Stimulated activated CD8-positive, alpha-beta memory T cell treated with anti-CD3 and anti-CD28 coated beads, Interleukin-2, amount 100 ng/mL, for 48 hours (primary cell): Measurements from ENCODE around the gene TPX2.
A peak's percentile ranks its signal among the peaks of the same experiment; 100 is the strongest.

Experiments
- DNase-seq, 2 donors: peaks; one replicate each; pipeline ENCODE4 v3.0.0-alpha.2; 2020; ENCODE audit warnings: low read depth in 2 of 2

TPX2 gene

GRCh38 chr20:31738729-31739549 is at the start of gene TPX2:
Gene TPX2 (plus strand): TSS chr20:31739290. CDS start chr20:31757477, 18,187 bp downstream.
- DNase-seq, result peak; percentile 71 to 85

- no peak for DNase-seq
Measured at GRCh38 chr20:31690124-31690666, 48.9 kb upstream of the TPX2 start.

GRCh38 chr20:31691646-31692275 is 47.3 kb upstream of the TPX2 start:
- no peak for DNase-seq

DNA sequence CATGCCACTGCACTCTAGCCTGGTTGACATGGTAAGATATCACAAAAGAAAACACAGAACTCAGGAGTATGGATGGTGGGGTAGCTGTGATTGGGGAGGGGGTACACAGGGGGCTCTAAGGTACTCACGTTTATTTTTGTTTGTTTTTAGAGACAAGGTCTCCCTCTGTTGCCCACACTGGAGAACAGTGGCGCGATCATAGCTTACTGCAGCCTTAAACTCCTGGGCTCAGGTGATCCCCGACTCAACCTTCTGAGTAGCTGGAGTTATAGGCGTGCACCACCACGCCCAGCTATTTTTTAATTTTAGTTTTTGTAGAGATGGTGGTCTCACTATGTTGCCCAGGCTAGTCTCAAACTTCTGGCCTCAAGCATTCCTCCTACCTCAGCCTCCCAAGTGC is 45.7 kb upstream of the TPX2 start:
- no peak for DNase-seq

- DNase-seq, result no peak
Measured at GRCh38 chr20:31693987-31694661, 45.0 kb upstream of the TPX2 start.

GRCh38 chr20:31694842-31695593 is 44.1 kb upstream of the TPX2 start:
- no peak for DNase-seq

GRCh38 chr20:31695849-31696804 is 43.0 kb upstream of the TPX2 start:
- DNase-seq, result no peak

- DNase-seq, result no peak
Measured at GRCh38 chr20:31698243-31698802, 40.8 kb upstream of the TPX2 start.

GRCh38 chr20:31698803-31699718 is 40.0 kb upstream of the TPX2 start:
- DNase-seq, result no peak

DNA sequence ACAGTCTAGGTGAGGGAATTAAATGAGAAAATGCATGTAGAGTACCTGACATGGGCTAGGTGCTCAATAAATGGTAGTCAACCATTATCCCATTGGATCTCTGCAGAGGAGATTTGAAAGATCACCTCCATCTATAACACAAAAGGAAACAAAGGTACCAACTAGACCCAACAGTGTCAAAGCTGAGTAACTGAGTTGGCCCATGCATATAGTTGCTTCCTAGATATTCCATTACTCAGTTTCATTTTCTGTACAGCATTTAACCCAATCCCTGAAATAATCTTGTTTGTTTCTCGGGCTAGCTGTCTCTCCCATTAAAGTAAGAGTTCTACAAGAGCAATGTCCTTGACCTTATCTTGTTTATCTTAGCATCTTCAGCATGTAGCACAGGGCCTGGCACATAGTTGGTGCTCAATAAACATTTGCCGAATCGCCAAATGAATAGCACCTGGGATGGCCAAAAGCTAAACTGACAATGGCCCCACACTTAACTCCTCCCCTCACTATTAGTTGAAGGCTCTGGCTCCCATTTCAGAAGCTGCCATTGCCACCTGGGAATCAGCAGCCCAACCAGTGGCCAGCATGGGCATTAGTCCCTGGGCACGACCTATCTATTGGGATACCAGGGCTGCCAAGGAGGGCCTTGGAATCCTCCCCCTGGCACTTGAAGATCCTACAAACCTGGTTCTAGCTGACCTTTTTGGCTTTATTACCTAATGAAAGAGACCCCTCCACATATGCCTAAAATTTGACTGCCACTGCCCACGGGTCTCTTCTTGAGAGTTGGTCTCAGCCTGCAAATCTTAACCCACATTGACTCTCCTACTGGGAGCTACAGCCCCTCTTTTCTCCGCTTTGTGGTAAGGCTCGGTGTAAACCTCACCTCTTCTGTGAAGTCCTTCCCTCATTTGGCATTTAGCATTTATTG is 39.0 kb upstream of the TPX2 start:
- no peak for DNase-seq

DNA sequence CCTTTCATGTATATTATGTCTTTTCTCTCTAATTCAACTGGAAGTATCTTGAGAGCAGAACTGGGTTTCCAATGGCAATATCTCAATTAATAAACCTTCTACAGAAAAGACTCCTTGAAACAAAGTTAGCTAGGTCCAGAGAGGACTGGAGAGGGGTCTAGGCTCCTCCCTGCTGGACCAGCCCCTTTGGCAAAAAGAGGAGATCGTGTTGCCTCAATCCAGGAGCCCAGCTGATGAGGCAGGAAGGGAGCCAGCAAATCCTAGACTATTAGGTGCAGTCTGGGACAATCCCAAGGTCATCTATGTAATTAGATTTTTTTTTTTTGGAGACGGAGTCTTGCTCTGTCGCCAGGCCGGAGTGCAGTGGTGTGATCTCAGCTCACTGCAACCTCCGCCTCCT is 38.3 kb upstream of the TPX2 start:
- no peak for DNase-seq

DNA sequence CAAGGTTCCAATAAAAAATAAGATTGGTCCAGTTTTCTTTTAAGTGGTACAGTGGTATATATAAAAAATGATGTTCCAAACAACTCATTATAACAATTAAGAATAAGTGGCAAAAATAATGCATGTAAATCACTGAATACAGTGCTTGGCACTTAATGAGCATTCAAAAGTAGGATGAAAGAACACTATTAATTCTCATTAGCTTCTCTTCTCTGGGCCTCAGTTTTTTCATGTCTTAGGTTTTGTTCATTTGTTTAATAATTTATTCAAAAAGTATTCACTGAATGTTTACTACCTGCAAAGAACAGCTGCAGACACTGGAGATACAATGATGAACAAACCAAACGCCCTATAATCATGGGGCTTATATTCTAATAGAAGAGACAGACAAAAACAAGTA is 37.5 kb upstream of the TPX2 start:
- DNase-seq, result no peak

- no peak for DNase-seq
Measured at GRCh38 chr20:31704225-31705119, 34.6 kb upstream of the TPX2 start.

- DNase-seq, result no peak
Measured at GRCh38 chr20:31705191-31705590, 33.9 kb upstream of the TPX2 start.

GRCh38 chr20:31705598-31706597 is 33.2 kb upstream of the TPX2 start:
- DNase-seq, result no peak
